ENCODE measurements around the gene ARID1B.
A peak's percentile ranks its signal among the peaks of the same experiment; 100 is the strongest.

GRCh38 chr6:156876302-156876701, 99.1 kb downstream of the ARID1B start:
- no peak for TF ChIP-seq SRF (IDR thresholded peaks at IDR 0.05; ENCODE audit: low read depth)
- TF ChIP-seq, protein P1, sequence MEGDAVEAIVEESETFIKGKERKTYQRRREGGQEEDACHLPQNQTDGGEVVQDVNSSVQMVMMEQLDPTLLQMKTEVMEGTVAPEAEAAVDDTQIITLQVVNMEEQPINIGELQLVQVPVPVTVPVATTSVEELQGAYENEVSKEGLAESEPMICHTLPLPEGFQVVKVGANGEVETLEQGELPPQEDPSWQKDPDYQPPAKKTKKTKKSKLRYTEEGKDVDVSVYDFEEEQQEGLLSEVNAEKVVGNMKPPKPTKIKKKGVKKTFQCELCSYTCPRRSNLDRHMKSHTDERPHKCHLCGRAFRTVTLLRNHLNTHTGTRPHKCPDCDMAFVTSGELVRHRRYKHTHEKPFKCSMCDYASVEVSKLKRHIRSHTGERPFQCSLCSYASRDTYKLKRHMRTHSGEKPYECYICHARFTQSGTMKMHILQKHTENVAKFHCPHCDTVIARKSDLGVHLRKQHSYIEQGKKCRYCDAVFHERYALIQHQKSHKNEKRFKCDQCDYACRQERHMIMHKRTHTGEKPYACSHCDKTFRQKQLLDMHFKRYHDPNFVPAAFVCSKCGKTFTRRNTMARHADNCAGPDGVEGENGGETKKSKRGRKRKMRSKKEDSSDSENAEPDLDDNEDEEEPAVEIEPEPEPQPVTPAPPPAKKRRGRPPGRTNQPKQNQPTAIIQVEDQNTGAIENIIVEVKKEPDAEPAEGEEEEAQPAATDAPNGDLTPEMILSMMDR (IDR thresholded peaks at IDR 0.05 in 2 of 3, conservative IDR thresholded peaks at IDR 0.05 in 1 of 3; ENCODE audit: borderline replicate concordance in 1 of 3, insufficient read depth in 1 of 3, low read depth in 2 of 3, low read length in 2 of 3): peak; percentile 28 to 67 (median 60); a peak in 5 of 6 replicates
- no peak for TF ChIP-seq POLR2A (IDR thresholded peaks at IDR 0.05; ENCODE audit: borderline replicate concordance, extremely low read depth, insufficient read depth, insufficient read length)
- TF ChIP-seq, protein P2, sequence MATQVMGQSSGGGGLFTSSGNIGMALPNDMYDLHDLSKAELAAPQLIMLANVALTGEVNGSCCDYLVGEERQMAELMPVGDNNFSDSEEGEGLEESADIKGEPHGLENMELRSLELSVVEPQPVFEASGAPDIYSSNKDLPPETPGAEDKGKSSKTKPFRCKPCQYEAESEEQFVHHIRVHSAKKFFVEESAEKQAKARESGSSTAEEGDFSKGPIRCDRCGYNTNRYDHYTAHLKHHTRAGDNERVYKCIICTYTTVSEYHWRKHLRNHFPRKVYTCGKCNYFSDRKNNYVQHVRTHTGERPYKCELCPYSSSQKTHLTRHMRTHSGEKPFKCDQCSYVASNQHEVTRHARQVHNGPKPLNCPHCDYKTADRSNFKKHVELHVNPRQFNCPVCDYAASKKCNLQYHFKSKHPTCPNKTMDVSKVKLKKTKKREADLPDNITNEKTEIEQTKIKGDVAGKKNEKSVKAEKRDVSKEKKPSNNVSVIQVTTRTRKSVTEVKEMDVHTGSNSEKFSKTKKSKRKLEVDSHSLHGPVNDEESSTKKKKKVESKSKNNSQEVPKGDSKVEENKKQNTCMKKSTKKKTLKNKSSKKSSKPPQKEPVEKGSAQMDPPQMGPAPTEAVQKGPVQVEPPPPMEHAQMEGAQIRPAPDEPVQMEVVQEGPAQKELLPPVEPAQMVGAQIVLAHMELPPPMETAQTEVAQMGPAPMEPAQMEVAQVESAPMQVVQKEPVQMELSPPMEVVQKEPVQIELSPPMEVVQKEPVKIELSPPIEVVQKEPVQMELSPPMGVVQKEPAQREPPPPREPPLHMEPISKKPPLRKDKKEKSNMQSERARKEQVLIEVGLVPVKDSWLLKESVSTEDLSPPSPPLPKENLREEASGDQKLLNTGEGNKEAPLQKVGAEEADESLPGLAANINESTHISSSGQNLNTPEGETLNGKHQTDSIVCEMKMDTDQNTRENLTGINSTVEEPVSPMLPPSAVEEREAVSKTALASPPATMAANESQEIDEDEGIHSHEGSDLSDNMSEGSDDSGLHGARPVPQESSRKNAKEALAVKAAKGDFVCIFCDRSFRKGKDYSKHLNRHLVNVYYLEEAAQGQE (IDR thresholded peaks at IDR 0.05; ENCODE audit: low read depth): no peak
- no peak for TF ChIP-seq POLR2AphosphoS5 (IDR thresholded peaks at IDR 0.05; ENCODE audit: low read depth, low read length)
- TF ChIP-seq, protein P3, sequence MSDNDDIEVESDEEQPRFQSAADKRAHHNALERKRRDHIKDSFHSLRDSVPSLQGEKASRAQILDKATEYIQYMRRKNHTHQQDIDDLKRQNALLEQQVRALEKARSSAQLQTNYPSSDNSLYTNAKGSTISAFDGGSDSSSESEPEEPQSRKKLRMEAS (IDR thresholded peaks at IDR 0.05): no peak
- no peak for TF ChIP-seq TCF7L2 (IDR thresholded peaks at IDR 0.05; ENCODE audit: borderline replicate concordance, extremely low read depth, insufficient read depth, insufficient read length)
- TF ChIP-seq SIN3A (IDR thresholded peaks at IDR 0.05; ENCODE audit: low read depth): no peak
- TF ChIP-seq EZH2 (IDR thresholded peaks at IDR 0.05): no peak
- TF ChIP-seq JUND (IDR thresholded peaks at IDR 0.05): no peak
- no peak for TF ChIP-seq EZH2phosphoT487 (IDR thresholded peaks at IDR 0.05; ENCODE audit: borderline replicate concordance)
- TF ChIP-seq YY1 (IDR thresholded peaks at IDR 0.05; ENCODE audit: extremely low read depth, insufficient replicate concordance, low read depth, low read length): no peak
